ENCODE results near the gene KIF4A. TPM values are rescaled to one million over a fixed set of nuclear protein-coding genes. Genes with fewer than 3 reads are reported as not detected.

KIF4A gene
- total RNA-seq, 2 experiments from 2014 or later = 26.4 to 28.3 TPM

GRCh38 chrX:70453024-70453618 lies 163.2 kb downstream of the KIF4A start:
- Mint-ChIP-seq H3K4me1 (ENCODE audit: low read depth) (peaks cover 28% of the 10 kb centered on the region), H3K27ac (peak overlapping the region; percentile 76), H3K36me3 (peaks cover 4% of the 10 kb centered on the region), H3K9me3 (no peaks in the 10 kb centered on the region), H3K4me3 (peak overlapping the region; percentile 66), H3K27me3 (no peaks in the 10 kb centered on the region)
- no peak for DNase-seq
- intact Hi-C loops (cut with micrococcal nuclease) = no loop called here
- CTCF ChIA-PET = interaction anchor here (0.8 to 1.8 kb wide), 4 partner anchors 8 to 218 kb away, joined by 3 to 6 read pairs (median 4); no protein-coding TSS in a partner anchor
- POLR2A ChIA-PET = no interaction called here

GRCh38 chrX:70454441-70455365 lies 164.8 kb downstream of the KIF4A start:
- peaks cover 30% of the 10 kb centered on the region for H3K4me1 Mint-ChIP-seq (ENCODE audit: low read depth)
- intact Hi-C loops (cut with micrococcal nuclease) = loop anchor here (1.0 to 5.0 kb wide), 6 partner anchors 50 to 828 kb away; partner anchors contain the start of gene NONO
- peak; percentile 80 for DNase-seq
- peak overlapping the region; percentile 83 for H3K27ac Mint-ChIP-seq
- no peaks in the 10 kb centered on the region for H3K9me3 Mint-ChIP-seq
- no peaks in the 10 kb centered on the region for H3K27me3 Mint-ChIP-seq
- H3K36me3 Mint-ChIP-seq = peaks cover 4% of the 10 kb centered on the region
- ChIA-PET POLR2A (interaction anchor here (0.6 to 1.9 kb wide), 2 partner anchors 18 to 21 kb away, joined by 3 to 4 read pairs; no protein-coding TSS in a partner anchor), CTCF (interaction anchor here (0.7 to 2.2 kb wide), 6 partner anchors 99 to 1603 kb away, joined by 3 to 7 read pairs (median 4); partner anchors contain the start of gene IGBP1)
- H3K4me3 Mint-ChIP-seq = peak overlapping the region; percentile 76

- H3K27ac Mint-ChIP-seq = peak overlapping the region; percentile 83
- peaks cover 4% of the 10 kb centered on the region for H3K36me3 Mint-ChIP-seq
- no peaks in the 10 kb centered on the region for H3K27me3 Mint-ChIP-seq
- intact Hi-C loops (cut with micrococcal nuclease) = loop anchor here (1.0 to 5.0 kb wide), 5 partner anchors 49 to 827 kb away; partner anchors contain the start of gene NONO
- ChIA-PET CTCF (interaction anchor here (0.7 to 2.2 kb wide), 8 partner anchors 50 to 1603 kb away, joined by 3 to 7 read pairs (median 4); partner anchors contain the start of gene IGBP1), POLR2A (interaction anchor here (1.1 to 1.9 kb wide), 2 partner anchors 22 to 137 kb away, joined by 3 to 4 read pairs; no protein-coding TSS in a partner anchor)
- H3K4me3 Mint-ChIP-seq = peak overlapping the region; percentile 76
- peak; percentile 13 for DNase-seq
- H3K9me3 Mint-ChIP-seq = no peaks in the 10 kb centered on the region
- peaks cover 30% of the 10 kb centered on the region for H3K4me1 Mint-ChIP-seq (ENCODE audit: low read depth)
Observed at GRCh38 chrX:70455366-70456202, 165.7 kb downstream of the KIF4A start.

DNA sequence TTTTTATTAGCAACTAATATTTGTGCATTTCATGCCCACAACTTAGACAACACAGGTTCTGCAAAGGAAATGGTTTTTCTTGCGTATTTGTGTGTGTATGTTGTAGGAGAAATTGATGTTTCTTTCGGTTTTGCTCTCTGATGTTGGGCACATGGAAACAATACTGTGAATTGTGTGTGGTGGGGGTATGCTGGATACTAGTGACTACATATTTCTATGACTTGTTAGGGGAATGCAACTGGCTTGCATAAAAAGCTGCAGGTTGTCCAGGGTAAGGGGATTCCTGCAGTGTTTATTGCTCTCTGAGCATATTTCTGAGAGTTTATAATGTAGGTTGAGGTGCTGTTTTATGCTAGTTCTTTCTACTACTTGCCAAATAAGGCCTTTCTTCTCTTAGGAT lies 166.4 kb downstream of the KIF4A start:
- intact Hi-C loops (cut with micrococcal nuclease) = loop anchor here (1.0 to 5.0 kb wide), 2 partner anchors 52 to 826 kb away; partner anchors contain the start of gene NONO
- peaks cover 31% of the 10 kb centered on the region for H3K4me1 Mint-ChIP-seq (ENCODE audit: low read depth)
- POLR2A ChIA-PET = interaction anchor here (0.7 to 1.9 kb wide), 3 partner anchors 22 to 136 kb away, joined by 3 to 4 read pairs (median 4); no protein-coding TSS in a partner anchor
- DNase-seq = no peak
- peak overlapping the region; percentile 76 for H3K4me3 Mint-ChIP-seq
- peak overlapping the region; percentile 83 for H3K27ac Mint-ChIP-seq
- peaks cover 6% of the 10 kb centered on the region for H3K36me3 Mint-ChIP-seq
- no peaks in the 10 kb centered on the region for H3K9me3 Mint-ChIP-seq
- H3K27me3 Mint-ChIP-seq = no peaks in the 10 kb centered on the region
- CTCF ChIA-PET = interaction anchor here (1.2 to 2.2 kb wide), 5 partner anchors 49 to 322 kb away, joined by 3 to 7 read pairs (median 4); partner anchors contain the start of gene IGBP1

DNA sequence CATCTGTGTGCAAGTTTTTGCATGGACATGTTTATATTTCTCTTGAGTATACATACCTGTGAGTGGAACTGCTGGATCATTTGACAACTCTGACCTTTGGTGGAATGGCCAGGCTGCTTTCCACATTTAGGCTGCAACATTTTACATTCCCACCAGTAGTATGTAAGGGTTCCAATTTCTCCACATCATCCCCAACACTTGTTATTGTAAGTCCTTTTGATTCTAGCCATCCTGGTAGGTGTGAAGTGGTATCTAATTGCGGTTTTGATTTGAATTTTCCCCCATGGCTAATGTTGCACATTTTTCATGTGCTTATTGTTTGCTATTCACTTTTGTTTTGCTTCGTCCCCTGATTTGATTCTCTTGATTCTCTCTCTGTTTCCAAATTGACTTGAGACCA lies 171.1 kb downstream of the KIF4A start:
- POLR2A ChIA-PET = no interaction called here
- Mint-ChIP-seq H3K27me3 (no peaks in the 10 kb centered on the region), H3K4me1 (ENCODE audit: low read depth) (peaks cover 15% of the 10 kb centered on the region), H3K36me3 (peaks cover 7% of the 10 kb centered on the region), H3K27ac (no peak overlapping the region), H3K9me3 (no peaks in the 10 kb centered on the region), H3K4me3 (no peak overlapping the region)
- CTCF ChIA-PET = interaction anchor here (1.4 kb wide), 1 partner anchor 9 kb away, joined by 4 read pairs; no protein-coding TSS in a partner anchor
- DNase-seq = no peak
- intact Hi-C loops (cut with micrococcal nuclease) = no loop called here

- CTCF ChIA-PET = interaction anchor here (1.1 kb wide), 1 partner anchor 29 kb away, joined by 3 read pairs; no protein-coding TSS in a partner anchor
- H3K27ac Mint-ChIP-seq = no peak overlapping the region
- DNase-seq = no peak
- H3K4me1 Mint-ChIP-seq (ENCODE audit: low read depth) = peaks cover 4% of the 10 kb centered on the region
- H3K27me3 Mint-ChIP-seq = no peaks in the 10 kb centered on the region
- H3K4me3 Mint-ChIP-seq = no peak overlapping the region
- H3K36me3 Mint-ChIP-seq = peaks cover 7% of the 10 kb centered on the region
- POLR2A ChIA-PET = no interaction called here
- intact Hi-C loops (cut with micrococcal nuclease) = no loop called here
- H3K9me3 Mint-ChIP-seq = no peaks in the 10 kb centered on the region
Observed at GRCh38 chrX:70464051-70464450, 174.1 kb downstream of the KIF4A start.

- DNase-seq = no peak
- CTCF ChIA-PET = no interaction called here
- Mint-ChIP-seq H3K4me1 (ENCODE audit: low read depth) (peaks cover 12% of the 10 kb centered on the region), H3K27ac (no peak overlapping the region), H3K4me3 (no peak overlapping the region), H3K27me3 (no peaks in the 10 kb centered on the region), H3K36me3 (peaks cover 5% of the 10 kb centered on the region), H3K9me3 (no peaks in the 10 kb centered on the region)
- intact Hi-C loops (cut with micrococcal nuclease) = no loop called here
- POLR2A ChIA-PET = no interaction called here
Observed at GRCh38 chrX:70466968-70467367, 177.1 kb downstream of the KIF4A start.

GRCh38 chrX:70468709-70469108 lies 178.8 kb downstream of the KIF4A start:
- Mint-ChIP-seq H3K9me3 (no peaks in the 10 kb centered on the region), H3K36me3 (peaks cover 6% of the 10 kb centered on the region), H3K4me1 (ENCODE audit: low read depth) (peaks cover 13% of the 10 kb centered on the region), H3K27me3 (no peaks in the 10 kb centered on the region), H3K4me3 (no peak overlapping the region), H3K27ac (no peak overlapping the region)
- no peak for DNase-seq
- intact Hi-C loops (cut with micrococcal nuclease) = no loop called here
- CTCF ChIA-PET = no interaction called here
- POLR2A ChIA-PET = no interaction called here

Other genes starting within 250 kb of the KIF4A start
- gene AWAT2, start 240.2 kb upstream of the KIF4A start, total RNA-seq = not detected
- gene OTUD6A, start 227.6 kb upstream of the KIF4A start, total RNA-seq = not detected
- gene IGBP1, start 156.7 kb upstream of the KIF4A start, total RNA-seq = 10 to 100 TPM; 50.8 to 51.5 TPM
- gene DGAT2L6, start 112.6 kb upstream of the KIF4A start, total RNA-seq = not detected
- gene AWAT1, start 55.4 kb upstream of the KIF4A start, total RNA-seq = not detected
- gene P2RY4, start 29.9 kb upstream of the KIF4A start, total RNA-seq = under 1 TPM in 1 of 2 experiments, not detected in 1; 0.17 TPM
- gene ARR3, start 21.8 kb upstream of the KIF4A start, total RNA-seq = not detected
- not detected for gene RAB41, start 7.9 kb upstream of the KIF4A start, total RNA-seq
- gene PDZD11, start 177 bp upstream of the KIF4A start, total RNA-seq = 10 to 100 TPM; 25.9 to 28.1 TPM
- gene GDPD2, start 133.2 kb downstream of the KIF4A start, total RNA-seq = not detected
- 10 to 100 TPM; 25.4 to 25.5 TPM for gene DLG3, start 154.7 kb downstream of the KIF4A start, total RNA-seq